SKM-1 treated with dmso at 0.1 percent for 144 hours (cell line): ENCODE measurements around the gene PCDHB15.
"Not testable (repeated sequence)": the region's sequence is repeated elsewhere in the genome, so short reads cannot be mapped to it uniquely, and the experiment has no call there.

ENCODE experiments used
- DNase-seq: peaks from one replicate; lab custom pipeline; 2025; ENCODE audit not compliant: unreplicated experiment; lab: John Stamatoyannopoulos, UW

Gene PCDHB15

DNA sequence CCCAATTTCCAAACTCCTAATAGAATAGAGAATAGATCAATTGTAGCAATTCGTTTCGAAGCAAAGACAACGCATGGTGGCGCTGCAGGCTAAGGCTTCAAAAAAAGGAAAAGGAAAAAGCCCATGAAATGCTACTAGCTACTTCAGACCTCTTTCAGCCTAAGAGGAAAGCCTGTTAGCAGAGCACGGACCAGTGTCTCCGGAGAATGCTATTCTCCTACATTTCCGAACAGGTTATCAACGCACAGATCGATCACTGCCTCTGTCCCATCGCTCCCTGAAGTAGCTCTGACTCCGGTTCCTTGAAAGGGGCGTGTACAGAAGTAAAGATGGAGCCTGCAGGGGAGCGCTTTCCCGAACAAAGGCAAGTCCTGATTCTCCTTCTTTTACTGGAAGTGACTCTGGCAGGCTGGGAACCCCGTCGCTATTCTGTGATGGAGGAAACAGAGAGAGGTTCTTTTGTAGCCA lies at the start of gene PCDHB15:
PCDHB15 (plus strand) TSS at position 146 of the 468 bp plus-strand sequence; CDS start at position 330, 184 bp downstream.
- no peak for DNase-seq

DNA sequence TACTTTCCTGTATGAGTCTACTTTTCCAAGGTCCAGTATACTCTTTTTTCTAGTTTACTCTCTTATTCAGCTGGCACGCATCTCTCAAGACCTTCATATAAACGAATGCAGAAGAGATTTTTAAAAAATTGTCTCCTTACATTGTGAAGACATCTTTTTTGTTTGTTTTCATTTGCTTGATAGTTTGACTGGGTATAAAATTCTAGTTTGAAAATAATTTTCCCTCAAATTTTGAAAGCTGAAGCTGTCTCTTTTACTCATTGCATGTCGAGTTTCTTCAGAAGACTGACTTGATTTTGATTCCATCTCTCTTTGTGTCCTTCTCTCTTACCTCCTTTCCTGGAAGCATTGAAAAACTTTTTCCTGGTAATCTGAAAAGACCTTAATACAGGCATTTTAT lies 48.8 kb upstream of the PCDHB15 start:
- no peak for DNase-seq

- no peak for DNase-seq
Measured at GRCh38 chr5:141199359-141200235, 45.6 kb upstream of the PCDHB15 start, which contains the start of gene PCDHB11. TSS of gene PCDHB11 (plus strand) at chr5:141199627. CDS start at chr5:141199775, 148 bp downstream.

DNA sequence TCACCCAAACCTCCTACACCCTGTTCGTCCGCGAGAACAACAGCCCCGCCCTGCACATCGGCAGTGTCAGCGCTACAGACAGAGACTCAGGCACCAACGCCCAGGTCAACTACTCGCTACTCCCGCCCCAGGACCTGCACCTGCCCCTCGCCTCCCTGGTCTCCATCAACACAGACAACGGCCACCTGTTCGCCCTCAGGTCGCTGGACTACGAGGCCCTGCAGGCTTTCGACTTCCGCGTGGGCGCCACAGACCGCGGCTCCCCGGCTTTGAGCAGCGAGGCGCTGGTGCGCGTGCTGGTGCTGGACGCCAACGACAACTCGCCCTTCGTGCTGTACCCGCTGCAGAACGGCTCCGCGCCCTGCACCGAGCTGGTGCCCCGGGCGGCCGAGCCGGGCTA lies 44.1 kb upstream of the PCDHB15 start:
- DNase-seq = not testable (repeated sequence)

- DNase-seq = not testable (repeated sequence)
Measured at GRCh38 chr5:141201646-141202045, 43.5 kb upstream of the PCDHB15 start.

DNA sequence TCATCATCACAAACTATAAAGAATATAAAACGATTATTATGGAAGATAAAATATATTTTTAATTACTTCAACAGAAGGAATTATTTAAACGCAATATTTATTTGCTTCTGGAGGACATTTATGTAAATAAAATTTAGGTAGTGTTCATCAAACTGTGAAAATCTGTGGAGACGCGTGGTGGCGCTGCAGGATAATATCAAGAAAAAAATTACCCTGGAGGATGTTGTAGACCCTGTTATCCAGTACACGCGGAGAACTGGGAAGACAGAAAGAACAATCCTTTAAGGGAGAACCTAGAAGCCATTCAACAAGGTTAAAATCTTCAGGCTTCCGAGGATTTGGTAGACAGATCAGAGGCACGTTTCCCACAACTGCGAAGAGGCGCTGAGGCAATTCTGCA lies 36.7 kb upstream of the PCDHB15 start, which contains the start of gene PCDHB12:
PCDHB12 (plus strand) TSS at position 242 of the 400 bp plus-strand sequence. CDS start 189 bp downstream, outside the sequence.
- DNase-seq = no peak

DNA sequence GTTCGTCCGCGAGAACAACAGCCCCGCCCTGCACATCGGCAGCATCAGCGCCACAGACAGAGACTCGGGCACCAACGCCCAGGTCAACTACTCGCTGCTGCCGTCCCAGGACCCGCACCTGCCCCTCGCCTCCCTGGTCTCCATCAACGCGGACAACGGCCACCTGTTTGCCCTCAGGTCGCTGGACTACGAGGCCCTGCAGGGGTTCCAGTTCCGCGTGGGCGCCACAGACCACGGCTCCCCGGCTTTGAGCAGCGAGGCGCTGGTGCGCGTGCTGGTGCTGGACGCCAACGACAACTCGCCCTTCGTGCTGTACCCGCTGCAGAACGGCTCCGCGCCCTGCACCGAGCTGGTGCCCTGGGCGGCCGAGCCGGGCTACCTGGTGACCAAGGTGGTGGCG lies 34.9 kb upstream of the PCDHB15 start:
- not testable (repeated sequence) for DNase-seq

DNA sequence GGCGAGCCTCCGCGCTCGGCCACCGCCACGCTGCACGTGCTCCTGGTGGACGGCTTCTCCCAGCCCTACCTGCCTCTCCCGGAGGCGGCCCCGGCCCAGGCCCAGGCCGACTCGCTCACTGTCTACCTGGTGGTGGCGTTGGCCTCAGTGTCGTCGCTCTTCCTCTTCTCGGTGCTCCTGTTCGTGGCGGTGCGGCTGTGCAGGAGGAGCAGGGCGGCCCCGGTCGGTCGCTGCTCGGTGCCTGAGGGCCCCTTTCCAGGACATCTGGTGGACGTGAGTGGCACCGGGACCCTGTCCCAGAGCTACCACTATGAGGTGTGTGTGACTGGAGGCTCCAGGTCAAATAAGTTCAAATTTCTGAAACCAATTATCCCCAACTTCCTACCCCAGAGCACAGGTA lies 34.3 kb upstream of the PCDHB15 start:
- DNase-seq = not testable (repeated sequence)

DNA sequence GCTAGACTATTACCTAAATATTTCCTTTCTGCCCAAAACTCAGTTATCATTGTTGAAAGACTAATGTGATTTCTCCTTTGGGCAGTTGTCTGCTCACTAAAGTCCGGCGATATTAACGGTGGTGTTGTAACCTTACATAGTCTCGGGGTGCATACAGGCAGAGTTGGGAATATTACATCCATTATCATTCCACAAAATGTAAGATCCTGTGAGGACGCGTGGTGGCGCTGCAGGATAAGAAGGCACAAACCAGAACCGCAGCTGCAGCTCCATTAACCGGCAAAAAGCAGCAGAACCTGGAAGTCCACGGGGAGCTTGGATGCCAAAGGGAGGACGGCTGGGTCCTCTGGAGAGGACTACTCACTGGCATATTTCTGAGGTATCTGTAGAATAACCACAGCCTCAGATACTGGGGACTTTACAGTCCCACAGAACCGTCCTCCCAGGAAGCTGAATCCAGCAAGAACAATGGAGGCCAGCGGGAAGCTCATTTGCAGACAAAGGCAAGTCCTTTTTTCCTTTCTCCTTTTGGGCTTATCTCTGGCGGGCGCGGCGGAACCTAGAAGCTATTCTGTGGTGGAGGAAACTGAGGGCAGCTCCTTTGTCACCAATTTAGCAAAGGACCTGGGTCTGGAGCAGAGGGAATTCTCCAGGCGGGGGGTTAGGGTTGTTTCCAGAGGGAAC lies 31.4 kb upstream of the PCDHB15 start, which contains the start of gene PCDHB13:
PCDHB13 (plus strand) TSS at position 264 of the 684 bp plus-strand sequence; CDS start at position 469, 205 bp downstream.
- DNase-seq = not testable (repeated sequence)

DNA sequence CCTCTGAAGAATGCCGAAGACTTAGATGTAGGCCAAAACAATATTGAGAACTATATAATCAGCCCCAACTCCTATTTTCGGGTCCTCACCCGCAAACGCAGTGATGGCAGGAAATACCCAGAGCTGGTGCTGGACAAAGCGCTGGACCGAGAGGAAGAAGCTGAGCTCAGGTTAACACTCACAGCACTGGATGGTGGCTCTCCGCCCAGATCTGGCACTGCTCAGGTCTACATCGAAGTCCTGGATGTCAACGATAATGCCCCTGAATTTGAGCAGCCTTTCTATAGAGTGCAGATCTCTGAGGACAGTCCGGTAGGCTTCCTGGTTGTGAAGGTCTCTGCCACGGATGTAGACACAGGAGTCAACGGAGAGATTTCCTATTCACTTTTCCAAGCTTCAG lies 30.6 kb upstream of the PCDHB15 start:
- not testable (repeated sequence) for DNase-seq

DNA sequence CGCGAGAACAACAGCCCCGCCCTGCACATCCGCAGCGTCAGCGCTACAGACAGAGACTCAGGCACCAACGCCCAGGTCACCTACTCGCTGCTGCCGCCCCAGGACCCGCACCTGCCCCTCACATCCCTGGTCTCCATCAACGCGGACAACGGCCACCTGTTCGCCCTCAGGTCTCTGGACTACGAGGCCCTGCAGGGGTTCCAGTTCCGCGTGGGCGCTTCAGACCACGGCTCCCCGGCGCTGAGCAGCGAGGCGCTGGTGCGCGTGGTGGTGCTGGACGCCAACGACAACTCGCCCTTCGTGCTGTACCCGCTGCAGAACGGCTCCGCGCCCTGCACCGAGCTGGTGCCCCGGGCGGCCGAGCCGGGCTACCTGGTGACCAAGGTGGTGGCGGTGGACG lies 29.7 kb upstream of the PCDHB15 start:
- DNase-seq = not testable (repeated sequence)

- DNase-seq = not testable (repeated sequence)
Measured at GRCh38 chr5:141216035-141216434, 29.2 kb upstream of the PCDHB15 start.

DNA sequence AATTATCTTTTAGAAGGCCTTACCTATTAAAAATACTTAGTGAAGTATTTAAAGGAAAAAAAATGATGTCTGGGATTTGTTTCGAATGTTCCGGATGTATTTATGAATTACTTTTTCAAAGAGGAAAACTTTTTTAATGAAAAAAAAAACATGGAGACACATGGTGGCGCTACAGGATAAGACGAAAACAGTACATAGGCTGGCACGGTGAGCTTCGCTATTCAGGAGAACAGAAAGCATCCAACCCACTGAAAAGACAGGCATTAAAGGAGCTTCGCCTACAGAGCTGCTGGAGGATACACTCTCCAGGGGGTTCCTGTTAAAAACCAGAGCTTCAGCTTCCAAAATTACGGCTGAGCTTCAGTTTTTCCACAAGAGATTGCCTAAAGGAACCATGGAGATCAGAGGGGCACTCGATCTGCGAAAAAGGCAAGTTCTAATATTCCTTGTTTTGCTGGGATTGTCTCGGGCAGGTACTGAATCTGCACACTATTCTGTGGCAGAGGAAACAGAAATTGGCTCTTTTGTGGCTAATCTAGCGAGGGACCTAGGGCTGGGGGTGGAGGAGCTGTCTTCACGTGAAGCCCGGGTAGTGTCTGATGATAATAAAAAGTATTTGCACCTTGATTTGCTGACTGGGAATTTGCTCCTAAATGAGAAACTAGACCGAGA lies 21.9 kb upstream of the PCDHB15 start, which contains the start of gene PCDHB14:
PCDHB14 (plus strand) TSS at position 232 of the 672 bp plus-strand sequence; CDS start at position 395, 163 bp downstream.
- no peak for DNase-seq

DNA sequence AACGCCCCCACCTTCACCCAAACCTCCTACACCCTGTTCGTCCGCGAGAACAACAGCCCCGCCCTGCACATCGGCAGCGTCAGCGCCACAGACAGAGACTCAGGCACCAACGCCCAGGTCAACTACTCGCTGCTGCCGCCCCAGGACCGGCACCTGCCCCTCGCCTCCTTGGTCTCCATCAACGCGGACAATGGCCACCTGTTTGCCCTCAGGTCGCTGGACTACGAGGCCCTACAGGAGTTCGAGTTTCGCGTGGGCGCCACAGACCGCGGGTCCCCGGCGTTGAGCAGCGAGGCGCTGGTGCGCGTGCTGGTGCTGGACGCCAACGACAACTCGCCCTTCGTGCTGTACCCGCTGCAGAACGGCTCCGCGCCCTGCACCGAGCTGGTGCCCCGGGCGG lies 20.4 kb upstream of the PCDHB15 start:
- not testable (repeated sequence) for DNase-seq

DNA sequence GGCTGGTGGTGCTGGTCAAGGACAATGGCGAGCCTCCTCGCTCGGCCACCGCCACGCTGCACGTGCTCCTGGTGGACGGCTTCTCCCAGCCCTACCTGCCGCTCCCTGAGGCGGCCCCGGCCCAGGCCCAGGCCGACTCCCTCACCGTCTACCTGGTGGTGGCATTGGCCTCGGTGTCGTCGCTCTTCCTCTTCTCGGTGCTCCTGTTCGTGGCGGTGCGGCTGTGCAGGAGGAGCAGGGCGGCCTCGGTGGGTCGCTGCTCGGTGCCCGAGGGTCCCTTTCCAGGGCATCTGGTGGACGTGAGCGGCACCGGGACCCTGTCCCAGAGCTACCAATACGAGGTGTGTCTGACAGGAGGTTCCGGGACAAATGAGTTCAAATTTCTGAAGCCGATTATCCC lies 19.8 kb upstream of the PCDHB15 start:
- not testable (repeated sequence) for DNase-seq

DNA sequence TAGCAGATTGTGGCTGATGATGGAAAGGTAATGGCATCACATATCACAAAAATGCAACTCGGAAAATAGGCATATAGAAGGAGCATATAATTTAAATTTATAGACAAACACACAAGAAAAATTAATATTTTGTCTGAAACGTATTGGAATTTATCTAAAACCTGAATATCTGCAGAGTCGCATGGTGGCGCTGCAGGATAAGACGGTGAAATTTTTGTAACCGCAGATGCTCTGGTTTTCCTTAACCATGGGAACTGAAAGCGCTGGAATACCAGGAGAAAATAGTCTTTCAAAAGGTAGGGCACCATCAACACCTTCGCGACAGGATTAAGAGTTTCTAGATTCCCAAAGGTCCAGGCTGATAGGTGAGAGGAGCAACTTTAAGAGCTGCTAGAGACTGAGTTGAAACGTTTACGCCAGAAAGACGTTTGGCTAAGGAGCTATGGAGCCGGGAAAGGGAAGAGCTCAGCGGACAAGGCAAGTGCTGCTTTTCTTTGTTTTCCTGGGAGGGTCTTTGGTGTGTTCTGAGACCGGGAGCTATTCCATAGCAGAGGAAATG lies 11.0 kb upstream of the PCDHB15 start:
- DNase-seq = no peak

- DNase-seq = not testable (repeated sequence)
Measured at GRCh38 chr5:141235922-141236321, 9.3 kb upstream of the PCDHB15 start.

DNA sequence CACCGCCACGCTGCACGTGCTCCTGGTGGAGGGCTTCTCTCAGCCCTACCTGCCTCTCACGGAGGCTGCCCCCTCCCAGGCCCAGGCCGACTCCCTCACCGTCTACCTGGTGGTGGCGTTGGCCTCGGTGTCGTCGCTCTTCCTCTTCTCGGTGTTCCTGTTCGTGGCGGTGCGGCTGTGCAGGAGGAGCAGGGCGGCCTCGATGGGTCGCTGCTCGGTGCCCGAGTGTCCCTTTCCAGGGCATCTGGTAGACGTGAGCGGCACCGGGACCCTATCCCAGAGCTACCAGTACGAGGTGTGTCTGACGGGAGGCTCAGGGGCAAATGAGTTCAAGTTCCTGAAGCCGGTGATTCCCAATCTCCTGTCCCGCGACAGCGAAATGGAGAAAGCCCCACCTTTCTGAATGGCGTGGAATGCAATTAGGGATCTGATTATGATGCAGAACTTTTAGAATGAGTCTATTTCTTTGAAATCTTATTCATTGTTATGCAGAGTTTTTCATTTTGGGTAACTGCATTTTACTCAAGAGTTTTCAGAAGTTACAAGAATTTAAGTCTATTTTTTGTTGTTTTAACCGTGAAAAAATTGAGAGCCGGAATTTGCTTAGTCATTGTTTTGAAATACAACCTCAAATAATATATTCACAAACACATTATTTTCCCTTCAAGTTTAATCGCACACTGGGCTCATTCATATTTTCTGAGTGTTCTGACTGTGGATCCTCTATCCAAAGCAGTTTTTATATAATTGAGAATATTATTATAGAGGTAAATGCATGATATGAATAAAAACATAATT lies 8.5 kb upstream of the PCDHB15 start:
- DNase-seq = no peak

GRCh38 chr5:141241496-141241895 lies 3.7 kb upstream of the PCDHB15 start:
- DNase-seq = no peak

- not testable (repeated sequence) for DNase-seq
Measured at GRCh38 chr5:141246971-141247370, 1.8 kb downstream of the PCDHB15 start.
